HG02938 (cell line): ENCODE measurements around the gene PTPN3.
"Not testable (repeated sequence)": the region's sequence is repeated elsewhere in the genome, so short reads cannot be mapped to it uniquely, and the experiment has no call there.

Experiments
- ATAC-seq: cut with Tn5 transposase; IDR thresholded peaks from one replicate; pipeline ENCODE4 v1.9.1; 2021; ENCODE audit warnings: mild to moderate bottlenecking, moderate library complexity; ENCODE audit not compliant: unreplicated experiment

The PTPN3 gene

DNA sequence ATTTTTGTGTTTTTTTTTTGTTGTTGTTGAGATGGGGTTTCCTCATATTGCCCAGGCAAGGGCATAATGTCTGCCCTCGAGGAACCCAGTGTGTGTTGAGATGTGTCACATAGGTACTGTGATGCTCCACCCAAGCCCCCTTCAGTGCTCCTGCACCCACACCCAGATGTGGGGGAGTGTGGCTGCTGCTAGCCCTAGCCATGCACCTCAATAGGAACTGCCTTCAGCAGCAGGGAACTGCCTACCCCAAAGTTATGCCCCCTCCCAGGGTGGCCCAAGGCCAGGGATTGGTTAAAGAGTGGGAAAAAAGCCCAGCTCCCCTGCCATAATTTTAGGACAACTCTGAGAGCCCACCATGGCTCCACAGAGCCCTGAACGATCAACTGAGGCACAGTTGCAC lies 143.9 kb downstream of the PTPN3 start:
- no peak for ATAC-seq

GRCh38 chr9:109351032-109351431 lies 147.1 kb downstream of the PTPN3 start:
- no peak for ATAC-seq

GRCh38 chr9:109349421-109349846 lies 148.7 kb downstream of the PTPN3 start:
- ATAC-seq, result no peak

DNA sequence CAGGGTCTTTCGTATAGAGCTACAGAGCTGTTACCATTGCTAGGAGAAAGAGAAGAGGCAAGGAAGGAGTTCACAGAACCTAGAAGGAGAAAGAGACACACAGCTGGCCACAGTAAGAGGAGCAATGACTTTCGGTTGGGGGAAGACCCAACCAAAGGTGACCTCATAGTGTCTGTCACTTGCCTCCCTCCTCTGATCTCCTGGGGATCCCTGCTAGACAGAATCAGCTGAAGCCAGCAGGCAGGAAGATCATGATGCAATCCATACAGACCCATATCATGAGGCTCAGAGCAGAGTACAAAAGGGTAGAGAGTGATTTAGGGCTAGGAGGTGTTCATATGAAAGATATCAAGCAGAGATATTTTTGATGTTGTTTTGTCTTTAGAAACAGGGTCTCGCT lies 151.2 kb downstream of the PTPN3 start:
- ATAC-seq, result no peak

DNA sequence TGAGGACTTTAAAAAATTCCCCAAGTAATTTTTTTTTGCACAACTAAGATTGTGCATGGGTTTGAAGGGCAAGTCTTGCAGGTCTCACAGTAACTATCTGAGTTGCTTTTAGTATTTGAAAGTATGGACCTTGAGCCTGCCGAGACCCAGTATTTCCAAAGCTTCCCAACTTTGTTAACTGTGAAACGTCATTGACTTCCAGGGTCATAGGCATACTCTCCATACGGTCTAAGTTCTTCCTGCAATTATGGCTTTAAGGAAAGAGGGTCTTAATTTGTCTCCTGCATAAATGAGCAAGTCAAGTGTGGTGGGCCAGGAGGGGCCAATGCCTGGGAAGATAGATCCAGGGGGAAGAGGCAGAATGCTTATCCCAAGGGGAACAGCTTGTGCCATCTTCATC lies 153.2 kb downstream of the PTPN3 start:
- ATAC-seq, result no peak

GRCh38 chr9:109342878-109343277 lies 155.2 kb downstream of the PTPN3 start:
- no peak for ATAC-seq

DNA sequence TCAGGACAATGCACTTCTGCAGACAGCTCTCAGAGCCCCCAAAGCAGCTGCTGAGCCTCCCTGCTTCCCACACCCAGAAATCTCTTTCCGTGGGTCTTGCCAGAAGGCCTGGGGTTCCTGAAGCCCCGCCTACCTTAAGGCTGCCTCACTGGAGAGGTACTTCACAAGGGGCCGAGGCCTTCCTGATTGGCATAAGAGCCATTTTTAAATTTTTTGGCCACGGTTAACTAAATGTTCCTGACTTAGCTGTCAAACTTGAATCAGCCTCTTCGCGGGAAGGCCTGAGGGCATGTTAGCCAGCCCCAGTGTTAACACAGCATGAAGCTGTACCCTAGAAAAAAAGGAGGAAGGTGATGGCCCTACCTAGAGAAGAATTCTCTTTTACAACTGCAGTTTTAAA lies 156.5 kb downstream of the PTPN3 start:
- no peak for ATAC-seq

DNA sequence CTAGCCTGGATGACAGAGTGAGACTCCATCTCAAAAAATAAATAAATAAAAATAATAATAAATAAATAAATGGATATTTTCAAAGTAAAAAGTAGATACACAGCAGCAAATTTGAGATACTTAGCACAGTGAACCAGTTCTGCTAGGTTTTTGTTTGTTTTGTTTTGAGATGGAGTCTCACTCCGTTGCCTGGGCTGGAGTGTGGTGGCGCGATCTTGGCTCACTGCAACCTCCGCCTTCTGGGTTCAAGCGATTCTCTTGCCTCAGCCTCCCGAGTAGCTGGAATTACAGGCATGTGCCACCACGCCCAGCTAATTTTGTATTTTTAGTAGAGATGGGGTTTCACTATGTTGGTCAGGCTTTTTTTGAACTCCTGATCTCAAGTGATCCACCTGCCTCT lies 157.1 kb downstream of the PTPN3 start:
- ATAC-seq, result not testable (repeated sequence)

- ATAC-seq, result no peak
These were observed 161.7 kb downstream of the PTPN3 start for GRCh38 chr9:109336409-109336808.

DNA sequence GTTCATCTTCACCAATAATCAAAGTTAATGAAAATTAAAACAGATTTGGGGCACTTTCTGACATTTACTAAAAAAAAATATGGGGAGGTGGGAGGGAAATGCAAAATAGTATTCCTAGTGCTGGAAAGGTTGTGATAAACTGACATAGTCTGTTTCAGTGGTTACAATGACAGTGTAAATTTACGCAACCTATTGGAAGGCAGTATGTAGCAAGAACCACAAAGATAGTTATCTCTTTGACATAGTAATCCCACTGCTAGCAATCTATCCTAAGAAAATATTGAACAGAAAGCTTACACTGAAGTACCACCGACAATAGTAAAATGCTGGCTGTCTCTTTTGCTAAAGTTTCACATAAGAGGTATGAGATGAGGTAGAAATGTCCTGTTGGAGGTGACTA lies 162.2 kb downstream of the PTPN3 start:
- ATAC-seq, result no peak

DNA sequence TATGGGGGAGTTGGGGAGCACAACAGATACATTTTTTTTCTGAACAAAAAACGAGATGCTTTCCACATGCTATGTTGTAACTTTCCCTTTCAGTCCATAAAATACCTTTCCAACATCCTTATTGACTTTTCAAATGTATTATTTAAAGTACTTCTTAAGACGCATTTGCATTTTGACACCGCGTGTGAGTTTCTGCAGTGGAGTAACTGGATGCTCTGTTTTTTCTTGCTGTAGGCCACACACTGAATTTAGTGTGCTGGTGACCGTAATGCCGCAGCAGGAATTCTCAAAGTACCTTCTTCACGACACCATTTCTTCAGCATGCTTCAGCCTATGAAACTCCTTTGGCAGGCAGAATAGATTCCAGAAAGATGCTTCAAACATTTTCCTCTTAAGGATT lies 163.0 kb downstream of the PTPN3 start:
- ATAC-seq, result no peak

DNA sequence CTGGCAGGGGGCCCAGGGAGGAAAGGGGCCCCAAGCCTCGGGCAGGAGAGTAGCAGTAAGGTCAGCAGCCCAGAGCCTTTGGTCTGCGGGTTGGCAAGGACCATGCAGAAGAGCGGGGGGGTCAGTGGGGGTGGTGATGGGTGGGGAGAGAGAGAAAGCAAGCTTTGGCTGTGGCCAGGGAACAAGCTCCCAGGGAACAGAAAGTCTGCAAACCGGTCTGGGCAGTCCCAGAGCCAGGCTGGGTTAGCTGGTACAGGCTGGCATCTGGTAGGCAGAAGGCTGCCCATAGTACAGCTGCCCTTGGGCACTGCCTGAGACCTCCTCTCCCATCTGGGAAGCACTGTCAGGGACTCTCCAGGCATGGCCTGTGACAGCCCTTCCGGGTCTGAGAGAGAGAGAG lies 166.8 kb downstream of the PTPN3 start:
- ATAC-seq, result no peak

DNA sequence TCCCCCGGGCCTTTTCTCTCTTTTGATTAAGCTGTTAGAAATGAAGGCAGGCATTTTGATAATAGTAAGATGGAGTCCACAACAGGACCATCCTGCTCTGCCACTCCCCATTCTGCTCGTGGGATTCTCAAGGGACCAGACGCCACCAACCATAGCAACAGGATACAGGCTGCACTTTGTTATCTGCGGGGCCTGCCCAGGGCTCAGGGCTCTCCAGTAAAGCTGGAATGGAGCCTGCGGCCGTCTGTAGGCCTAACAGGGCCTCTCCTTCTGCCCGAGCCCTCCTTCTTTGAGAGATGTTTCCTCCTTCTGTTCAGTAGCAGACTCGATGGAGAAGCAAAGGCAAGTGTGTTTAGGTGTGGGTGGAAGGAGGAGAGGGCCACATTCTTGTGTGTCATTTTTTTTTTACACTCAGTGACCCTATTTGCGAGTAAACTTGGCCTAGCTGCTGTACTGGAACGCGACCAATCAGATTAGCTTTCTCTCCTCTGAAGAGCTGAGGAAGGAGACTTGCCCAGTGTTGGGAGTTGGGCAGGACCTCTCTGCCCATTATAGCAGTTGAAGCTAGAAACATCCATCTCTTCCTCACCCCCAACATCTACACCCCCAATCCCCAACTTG lies 168.4 kb downstream of the PTPN3 start:
- no peak for ATAC-seq

GRCh38 chr9:109328978-109329637 lies 169.0 kb downstream of the PTPN3 start:
- ATAC-seq, result no peak
